Jurkat, Clone E6-1 (cell line): ENCODE measurements around the gene SH3GLB2. TPM values are rescaled to one million over a fixed set of nuclear protein-coding genes. Genes with fewer than 3 reads are reported as not detected.

Experiments used
- DNase-seq: peaks from one replicate; pipeline ENCODE4 v3.0.0-alpha.2; 2011; ENCODE audit warnings: low read depth, low spot score
- H3K4me3 ChIP-seq: 2 replicates; pipeline ENCODE4 v1.5.1; 2011; ENCODE audit warnings: mild to moderate bottlenecking, low read length, control low read depth, moderate library complexity
- polyA plus RNA-seq: library from polyadenylated mRNA; unstranded; fragments of >200 nt; gene quantifications from one replicate; pipeline ENCODE4 v1.2.1, GENCODE V29; 2012; ENCODE audit warnings: missing spikeins; ENCODE audit not compliant: insufficient read length, insufficient read depth

Gene SH3GLB2
- 72.3 TPM for polyA plus RNA-seq

DNA sequence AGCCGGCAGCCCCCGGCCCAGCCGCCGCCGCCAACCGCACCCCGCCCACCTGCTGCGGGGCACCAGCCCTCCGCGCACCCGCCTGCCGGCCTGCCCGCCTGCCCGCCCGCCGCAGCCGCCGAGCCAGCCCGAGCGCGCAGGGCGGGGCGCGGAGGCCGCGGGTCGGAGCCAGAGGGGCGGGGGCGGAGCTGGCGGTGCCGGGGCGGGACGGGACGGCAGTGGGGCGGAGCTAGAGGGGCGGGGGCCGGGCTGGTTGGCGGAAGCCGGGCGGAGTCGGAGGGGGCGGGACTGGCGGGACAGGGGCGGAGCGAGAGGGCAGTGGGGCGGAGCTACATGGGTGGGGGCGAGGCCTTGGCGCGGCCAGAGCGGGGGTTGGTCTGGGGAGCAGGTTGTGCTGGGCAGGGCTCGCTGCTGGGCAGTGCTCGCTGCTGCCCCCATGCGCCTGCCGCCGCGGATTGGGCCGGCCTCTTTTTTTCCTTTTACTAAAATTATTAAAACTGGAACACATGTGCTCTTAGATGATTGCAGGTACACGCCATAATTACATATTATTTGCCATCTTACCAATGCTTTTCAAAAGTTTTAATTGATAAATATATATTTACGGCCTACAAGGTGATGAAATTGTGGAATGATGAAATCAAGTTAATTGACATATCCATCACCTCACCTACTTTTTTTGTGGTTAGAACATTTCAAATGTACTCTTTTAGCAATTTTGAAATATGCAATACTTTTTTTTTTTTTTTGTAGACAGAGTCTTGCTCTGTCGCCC, at the start of gene SH3GLB2:
Gene SH3GLB2, minus strand, starts transcription at position 140 of the 775 bp plus-strand sequence. CDS start 177 bp downstream, outside the sequence.
- peak; percentile 66 for DNase-seq
- H3K4me3 ChIP-seq = peak within 1 kb of the TSS; percentile 86

DNA sequence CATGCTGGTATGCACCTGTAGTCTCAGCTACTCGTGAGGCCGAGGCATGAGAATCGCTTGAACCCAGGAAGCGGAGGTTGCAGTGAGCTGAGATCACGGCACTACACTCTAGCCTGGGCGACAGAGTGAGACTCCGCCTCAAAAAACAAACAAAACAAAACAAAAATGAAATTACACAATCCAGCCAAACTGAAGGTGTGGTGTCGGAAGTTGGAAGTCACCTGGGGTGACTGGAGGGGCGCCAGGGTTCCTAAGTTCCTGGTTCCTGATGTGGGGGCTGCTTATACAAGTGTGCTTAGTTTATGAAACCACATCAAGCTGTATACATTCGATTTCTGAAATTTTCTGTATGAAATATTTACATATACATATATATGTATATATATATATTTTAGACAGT, 49.1 kb upstream of the SH3GLB2 start:
- H3K4me3 ChIP-seq = no peak overlapping the region
- no peak for DNase-seq

DNA sequence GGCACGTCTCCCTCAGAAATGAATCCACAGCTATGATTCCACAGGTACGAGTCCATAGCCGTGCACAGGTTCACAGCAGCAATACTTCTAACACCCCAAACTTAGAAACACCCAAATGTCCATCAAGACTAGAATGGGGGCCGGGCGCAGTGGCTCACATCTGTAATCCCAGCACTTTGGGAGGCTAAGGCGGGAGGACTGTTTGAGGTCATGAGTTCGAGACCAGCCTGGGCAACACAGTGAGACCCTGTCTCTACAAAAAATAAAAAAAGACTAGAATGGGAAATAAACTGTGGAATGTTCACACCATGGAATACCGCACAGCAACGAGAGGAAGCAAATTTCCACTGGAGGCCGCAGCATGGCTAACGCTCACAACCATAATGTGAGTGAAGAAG, 48.5 kb upstream of the SH3GLB2 start:
- DNase-seq = no peak

DNA sequence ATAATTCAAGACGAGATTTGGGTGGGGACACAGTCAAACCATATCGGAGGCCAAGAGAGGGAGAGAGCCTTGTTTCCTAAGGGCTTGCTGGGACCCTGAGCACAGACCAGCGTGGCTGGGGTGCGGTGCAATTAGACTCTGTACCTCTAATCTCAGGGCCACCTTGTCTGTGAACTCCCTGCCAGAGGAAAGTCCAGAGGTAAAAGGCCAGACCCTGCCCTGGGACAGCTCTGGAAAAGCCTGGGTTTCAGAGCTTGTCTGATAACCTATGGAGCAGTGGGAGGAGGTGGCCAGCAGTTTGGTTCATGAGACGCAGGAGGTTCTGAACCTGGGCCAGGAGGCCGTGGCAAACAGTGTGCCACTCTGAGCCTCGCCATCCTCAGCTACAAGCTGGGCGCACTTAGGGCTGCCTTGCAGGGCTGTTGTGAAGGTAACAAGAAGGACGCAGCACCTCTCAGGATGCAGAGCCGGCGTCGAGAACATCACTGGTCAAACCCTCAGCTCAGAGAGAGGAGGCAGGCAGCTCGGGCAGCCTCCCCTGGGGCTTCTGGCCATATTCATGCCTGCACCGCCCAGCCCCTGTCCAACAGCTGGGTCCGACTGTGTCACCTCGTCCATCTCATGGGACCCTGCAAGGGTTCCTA, 48.0 kb upstream of the SH3GLB2 start:
- H3K4me3 ChIP-seq = no peak overlapping the region
- no peak for DNase-seq

More for the DNA sequence above, 48.5 kb upstream of the SH3GLB2 start:
- H3K4me3 ChIP-seq = no peak overlapping the region

DNA sequence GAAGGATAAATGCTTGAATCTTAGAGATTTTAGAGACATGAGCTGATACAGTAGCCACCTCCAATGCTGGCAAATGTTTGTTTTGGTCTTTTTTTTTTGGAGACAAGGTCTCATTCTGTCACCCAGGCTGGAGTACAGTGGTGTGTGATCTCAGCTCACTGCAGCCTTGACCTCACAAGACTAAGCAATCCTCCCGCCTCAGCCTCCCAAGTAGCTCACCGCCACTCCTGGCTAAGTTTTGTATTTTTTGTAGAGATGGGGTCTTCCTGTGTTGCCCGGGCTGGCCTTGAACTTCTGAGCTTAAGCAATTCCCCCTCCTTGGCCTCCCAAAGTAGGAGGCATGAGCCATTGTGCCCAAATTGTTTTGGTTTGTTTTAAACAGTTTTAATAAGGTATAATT, 46.0 kb upstream of the SH3GLB2 start:
- DNase-seq = no peak

DNA sequence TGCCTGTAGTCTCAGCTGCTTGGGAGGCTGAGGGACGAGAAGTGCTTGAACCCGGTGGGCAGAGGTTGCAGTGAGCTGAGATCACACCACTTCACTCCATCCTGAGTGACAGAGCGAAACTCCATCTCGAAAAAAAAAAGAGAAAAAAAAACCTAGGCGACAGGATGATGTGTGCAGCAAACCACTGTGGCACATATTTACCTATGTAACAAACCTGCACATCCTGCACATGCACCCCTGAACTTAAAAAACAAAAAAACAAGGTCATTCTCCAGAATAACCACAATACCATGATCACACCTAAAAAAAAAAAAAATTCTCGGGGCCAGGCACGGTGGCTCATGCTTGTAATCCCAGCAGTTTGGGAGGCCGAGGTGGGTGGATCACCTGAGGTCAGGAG, 45.3 kb upstream of the SH3GLB2 start:
- no peak for DNase-seq
- no peak overlapping the region for H3K4me3 ChIP-seq

More for the DNA sequence above, 46.0 kb upstream of the SH3GLB2 start:
- no peak overlapping the region for H3K4me3 ChIP-seq

DNA sequence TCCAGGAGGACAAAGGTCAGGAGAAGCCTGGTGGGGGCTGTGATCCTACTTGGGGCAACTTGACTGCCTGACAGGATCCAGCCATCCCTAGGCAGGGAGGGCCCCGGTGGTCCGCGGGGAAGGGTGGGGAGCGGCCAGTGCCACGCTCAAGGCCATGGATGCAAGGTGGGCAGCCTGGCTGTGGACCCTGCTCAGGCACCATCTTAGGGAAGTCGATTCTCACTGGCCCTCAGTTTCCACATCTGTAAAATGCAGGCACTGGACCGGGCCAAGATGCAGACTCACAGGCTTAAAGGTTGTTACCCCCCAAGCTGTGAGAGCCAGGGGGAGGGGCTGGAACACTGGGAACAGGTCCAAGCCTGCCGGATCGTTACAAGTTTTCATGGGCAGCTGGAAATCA, 44.0 kb upstream of the SH3GLB2 start:
- DNase-seq = no peak
- H3K4me3 ChIP-seq = no peak overlapping the region

DNA sequence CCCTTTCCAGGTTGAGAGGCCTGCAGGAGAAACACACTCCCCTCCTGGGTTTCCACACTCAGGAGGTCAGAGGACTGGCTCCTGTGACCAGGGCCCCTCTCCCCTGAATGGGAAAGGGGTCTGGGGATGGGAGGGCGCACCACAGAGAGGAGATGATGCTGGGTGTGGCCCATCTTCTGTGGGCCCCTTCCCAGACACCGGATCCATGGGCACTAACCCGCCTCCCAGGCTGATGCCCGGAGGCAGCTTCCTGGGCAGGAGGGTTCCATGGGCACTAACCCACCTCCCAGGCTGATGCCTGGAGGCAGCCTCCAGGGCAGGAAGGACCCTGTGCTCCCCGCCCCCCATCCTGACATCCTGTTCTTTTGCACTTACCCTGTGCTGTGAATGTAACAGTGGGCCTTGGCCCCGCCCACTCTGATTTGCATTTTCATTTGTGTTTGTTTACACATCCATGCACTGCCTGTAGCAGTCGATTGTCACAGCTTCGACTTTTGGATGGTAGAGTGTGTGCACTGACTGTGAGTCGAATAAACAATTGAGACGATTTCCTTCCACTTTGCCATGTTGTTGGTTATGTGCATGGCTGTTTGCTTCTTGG, 43.5 kb upstream of the SH3GLB2 start:
- peak; percentile 61 for DNase-seq
- H3K4me3 ChIP-seq = no peak overlapping the region

DNA sequence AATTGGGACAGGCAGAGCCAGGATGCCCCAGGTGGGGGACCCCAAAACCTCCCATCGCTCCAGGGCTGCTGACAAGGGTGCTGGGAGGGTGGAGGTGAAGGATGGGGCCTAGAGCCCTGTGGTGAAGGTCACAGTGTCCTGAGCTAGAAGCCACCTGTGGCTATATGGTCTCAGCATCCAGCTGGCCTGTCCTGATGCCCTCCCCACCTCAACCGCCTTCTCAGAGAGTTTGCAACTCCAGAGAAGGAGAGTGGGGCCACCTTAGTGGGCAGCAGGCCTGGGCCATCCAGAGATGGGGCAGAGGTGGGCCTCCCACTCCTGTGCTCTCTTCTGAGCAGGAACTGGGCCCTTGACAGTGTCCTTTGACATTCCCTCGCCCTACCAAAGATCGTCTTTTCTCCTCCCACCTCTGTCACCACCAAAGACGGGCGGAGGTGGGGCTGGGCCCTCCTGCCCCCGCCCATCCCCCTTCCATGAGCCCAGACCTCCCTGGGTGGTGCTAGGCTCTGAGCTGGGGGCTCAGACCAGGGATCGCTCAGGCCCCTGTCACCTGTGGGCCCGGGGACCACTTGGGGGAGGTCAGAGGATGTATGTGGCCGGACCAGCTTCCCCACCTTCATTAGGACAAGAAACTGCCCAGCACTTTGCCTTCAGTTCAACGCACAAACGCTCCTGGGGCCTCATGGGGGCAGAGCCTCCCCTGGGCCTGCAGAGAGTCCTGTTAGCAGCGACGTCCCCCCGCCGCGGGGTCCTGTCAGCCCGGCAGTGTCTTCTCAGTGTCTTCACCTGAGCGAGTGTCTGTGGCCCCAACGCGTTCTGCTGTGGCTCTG, 42.8 kb upstream of the SH3GLB2 start:
- no peak for DNase-seq
- no peak overlapping the region for H3K4me3 ChIP-seq

DNA sequence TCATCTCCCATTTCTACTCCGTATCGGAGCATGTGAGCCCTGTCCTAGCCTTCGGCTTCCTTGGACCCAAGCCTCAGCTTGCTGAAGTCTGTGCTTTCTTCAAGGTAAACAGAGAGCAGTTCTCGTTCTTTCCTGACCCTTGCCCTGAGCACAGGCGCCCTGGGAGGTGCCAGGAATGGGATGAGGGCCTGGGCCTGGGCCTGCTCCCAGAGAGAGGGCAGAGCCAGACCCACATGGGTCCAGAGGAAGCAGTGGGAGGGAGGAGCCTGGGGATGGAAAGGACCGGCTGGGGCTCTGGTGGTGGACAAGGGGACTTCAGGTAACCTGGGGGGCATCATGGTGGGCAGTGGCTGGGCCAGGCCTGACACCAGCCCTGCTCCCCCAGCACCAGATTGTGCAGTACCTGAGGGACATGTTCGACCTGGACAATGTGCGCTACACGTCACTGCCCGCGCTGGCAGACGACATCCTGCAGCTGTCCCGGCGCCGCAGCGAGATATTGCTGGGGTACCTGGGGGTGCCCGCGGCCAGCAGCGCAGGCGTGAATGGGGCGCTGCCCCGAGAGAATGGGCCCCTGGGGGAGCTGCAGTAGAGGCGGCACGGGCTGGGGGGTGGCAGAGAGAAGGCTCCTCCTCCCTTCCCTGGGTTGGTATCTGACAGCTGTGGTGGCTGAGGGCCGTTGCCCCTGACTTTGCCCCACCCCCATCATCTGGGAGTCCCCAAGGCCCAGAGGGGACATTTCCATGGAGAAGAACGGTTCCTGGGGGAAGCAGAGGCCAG, 41.9 kb upstream of the SH3GLB2 start:
- H3K4me3 ChIP-seq = peak overlapping the region; percentile 50
- DNase-seq = no peak

DNA sequence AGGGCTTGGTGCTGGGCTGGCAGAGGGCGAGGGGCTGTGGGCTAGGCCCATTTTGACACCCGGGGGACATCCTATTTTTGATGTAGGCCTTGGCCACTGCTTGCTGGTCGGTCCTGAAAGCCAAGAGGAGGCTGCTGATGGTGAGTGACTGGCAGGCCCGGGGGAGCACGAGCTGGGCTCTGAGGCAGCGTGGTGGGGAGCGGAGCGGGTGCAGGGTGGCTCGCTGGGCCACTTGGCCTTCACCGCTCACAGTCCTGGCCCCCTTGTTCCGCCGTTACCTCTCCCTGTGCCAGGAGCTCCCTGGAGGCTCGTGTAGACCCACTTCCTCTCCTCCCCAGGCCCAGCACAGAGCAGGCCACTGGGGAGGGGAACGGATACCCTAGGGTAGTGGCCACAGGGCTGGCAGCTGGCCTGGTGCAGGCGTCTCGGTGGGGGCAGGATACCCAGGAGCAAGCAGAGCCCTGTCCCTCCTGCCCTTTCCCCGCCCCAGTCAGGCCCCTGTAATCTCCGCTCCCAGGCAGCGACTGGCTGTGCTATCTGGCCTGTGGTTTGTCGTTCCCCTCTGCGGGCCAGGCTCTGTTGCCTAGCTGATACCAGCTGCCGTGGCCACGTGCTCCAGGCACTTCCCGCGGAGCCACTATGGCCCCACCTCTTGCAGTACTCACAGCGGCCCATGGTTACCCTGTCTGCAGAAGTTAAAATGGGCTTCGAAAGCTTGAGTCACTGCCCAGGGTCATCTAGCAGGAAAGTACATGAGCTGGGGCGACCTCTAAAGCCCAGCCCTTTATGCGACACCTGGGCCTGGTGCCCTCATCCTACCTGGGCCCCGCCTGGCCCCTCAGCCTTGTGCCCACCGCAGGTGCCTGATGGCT, 41.1 kb upstream of the SH3GLB2 start:
- peak overlapping the region; percentile 50 for H3K4me3 ChIP-seq
- peak; percentile 94 for DNase-seq

DNA sequence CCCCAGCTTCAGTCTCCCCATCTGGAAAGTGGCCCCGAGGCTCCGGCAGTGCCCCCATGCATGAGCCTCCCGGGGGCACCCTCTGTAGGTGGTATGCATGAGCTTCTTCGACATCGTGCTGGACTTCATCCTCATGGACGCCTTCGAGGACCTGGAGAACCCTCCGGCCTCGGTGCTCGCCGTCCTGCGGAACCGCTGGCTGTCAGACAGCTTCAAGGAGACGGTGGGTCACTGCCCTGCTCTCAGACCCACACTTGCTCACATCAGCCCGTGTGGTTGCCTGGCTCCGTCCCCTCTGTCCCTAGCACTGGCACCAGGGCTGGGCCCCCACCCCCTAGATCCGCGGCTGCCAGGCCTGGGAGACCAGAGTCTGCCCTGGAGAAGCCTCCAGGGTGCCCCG, 40.0 kb upstream of the SH3GLB2 start:
- DNase-seq = no peak
- H3K4me3 ChIP-seq = no peak overlapping the region

DNA sequence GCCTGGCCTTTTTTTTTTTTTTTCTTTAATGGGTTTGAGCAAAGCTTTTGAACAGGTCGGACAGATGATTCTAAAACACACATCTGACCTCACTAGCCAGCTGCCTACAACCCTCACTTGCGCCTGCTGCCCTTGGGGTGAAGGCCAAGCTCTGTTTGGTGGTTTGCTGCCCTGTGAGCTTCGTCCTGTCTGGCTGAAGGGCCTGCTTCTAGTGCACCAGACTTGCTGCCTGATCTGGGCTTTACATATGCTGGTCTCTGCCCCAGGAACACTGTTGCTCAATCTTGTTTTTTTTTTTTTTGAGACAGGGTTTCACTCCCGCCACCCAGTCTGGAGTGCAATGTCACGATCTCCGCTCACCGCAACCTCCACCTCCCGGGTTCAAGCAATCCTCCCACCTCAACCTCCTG, 36.4 kb upstream of the SH3GLB2 start:
- H3K4me3 ChIP-seq = no peak overlapping the region
- DNase-seq = no peak

DNA sequence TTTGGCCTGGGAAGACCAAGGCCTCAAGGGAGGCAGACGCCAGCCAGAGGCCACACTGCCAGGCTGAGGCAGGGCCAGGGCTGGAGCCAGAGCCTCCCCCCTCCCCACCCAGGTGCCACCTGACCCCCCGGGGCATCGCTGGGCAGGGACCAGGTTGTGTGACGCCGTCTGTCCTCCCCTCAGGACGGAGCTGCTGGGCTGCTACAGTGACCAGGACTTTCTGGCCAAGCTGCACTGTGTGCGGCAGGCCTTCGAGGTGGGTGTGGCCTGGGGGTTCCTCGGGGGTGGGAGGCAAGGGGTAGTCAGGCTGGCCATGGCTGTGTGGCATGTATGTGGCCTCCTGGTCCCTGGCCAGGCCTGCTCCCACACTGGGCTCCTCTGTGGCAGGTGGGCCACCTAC, 34.9 kb upstream of the SH3GLB2 start:
- H3K4me3 ChIP-seq = no peak overlapping the region

DNA sequence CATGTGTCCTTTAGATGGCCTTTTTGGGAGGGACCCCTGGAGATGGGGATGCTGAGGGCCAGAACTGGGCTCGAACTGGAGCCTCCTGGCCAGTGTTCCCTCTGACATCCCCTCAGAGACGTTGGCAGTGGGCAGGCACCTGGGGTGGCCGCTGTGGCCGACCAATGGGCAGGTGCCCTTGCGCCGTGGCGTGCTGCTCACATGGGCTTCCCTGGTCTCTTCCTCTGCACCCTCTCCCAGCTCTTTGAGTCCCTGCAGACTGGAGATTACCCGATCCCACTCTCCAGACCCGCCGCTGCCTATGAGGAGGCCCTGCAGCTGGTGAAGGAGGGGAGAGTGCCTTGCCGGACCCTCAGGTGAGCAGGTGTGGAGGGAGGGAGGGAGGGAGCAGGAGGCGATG, 32.9 kb upstream of the SH3GLB2 start:
- H3K4me3 ChIP-seq = no peak overlapping the region
- DNase-seq = no peak

More for the DNA sequence above, 34.9 kb upstream of the SH3GLB2 start:
- no peak for DNase-seq

DNA sequence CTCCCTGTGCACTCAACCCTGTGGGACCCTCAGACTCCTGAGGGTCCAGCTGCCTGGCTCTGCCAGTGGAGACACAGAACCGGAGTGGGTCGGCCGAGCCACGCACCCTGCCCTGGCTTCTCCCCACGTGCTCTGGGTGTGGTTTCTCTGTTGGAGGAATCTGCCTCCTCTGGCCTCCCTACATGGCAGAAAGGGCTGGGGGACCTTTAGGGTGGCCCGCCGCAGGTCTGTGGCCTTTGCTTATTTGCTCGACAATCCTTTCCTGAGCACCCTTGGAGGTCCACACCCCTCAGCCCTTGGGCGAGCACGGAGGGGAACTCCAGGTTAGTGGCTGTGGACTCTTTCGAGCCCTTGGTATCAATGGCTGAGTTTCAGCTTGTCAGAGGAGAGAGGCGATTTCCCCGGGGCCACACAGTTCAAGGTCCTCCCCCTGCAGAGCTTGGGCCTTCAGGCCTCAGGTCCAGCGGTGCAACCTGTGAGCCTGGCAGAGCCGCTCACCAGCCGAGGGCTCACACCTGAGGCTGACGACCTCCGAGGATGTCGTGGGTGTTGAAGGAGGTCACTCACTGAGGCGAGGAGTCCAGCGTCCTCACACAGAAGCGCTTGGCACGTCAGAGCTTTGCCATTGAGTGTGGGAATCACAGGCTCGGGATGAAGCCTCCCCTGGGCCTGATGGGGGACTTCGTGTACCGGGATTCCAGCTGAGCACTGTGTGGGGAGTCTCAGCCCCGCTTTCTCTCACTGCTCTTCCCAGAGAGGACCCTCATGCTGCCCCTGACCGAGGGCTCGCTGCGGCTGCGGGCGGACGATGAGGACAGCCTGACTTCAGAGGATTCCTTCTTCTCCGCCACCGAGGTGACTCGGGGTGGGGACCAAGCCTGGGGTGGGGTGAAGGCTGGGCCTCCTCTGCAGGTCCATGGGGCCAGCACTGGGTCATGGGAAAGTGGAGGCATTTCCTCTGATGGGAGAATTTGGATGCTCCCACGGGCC, 32.0 kb upstream of the SH3GLB2 start:
- no peak for DNase-seq
- no peak overlapping the region for H3K4me3 ChIP-seq
